IPS-18a (cell line): ENCODE data around the gene MAP6.

Source experiments
- H3K27ac ChIP-seq: one replicate; pipeline ENCODE4 v1.5.1; 2013; ENCODE audit warnings: low read length
- H3K27me3 ChIP-seq: one replicate; pipeline ENCODE4 v1.6.1; 2013; ENCODE audit warnings: mild to moderate bottlenecking, low read length; ENCODE audit not compliant: control insufficient read depth, insufficient read depth
- H3K36me3 ChIP-seq: one replicate; pipeline ENCODE4 v1.6.1; 2013; ENCODE audit warnings: low read depth, low read length; ENCODE audit not compliant: control insufficient read depth
- H3K4me1 ChIP-seq: one replicate; pipeline ENCODE4 v1.6.1; 2013; ENCODE audit warnings: low read depth, low read length; ENCODE audit not compliant: control insufficient read depth
- H3K4me3 ChIP-seq: one replicate; pipeline ENCODE4 v1.5.1; 2013; ENCODE audit warnings: low read length
- H3K9ac ChIP-seq: one replicate; pipeline ENCODE4 v1.6.1; 2013; ENCODE audit warnings: mild to moderate bottlenecking, low read length, moderate library complexity
- H3K9me3 ChIP-seq: one replicate; pipeline ENCODE4 v1.6.1; 2013; ENCODE audit warnings: low read depth, low read length; ENCODE audit not compliant: control insufficient read depth

MAP6 gene

DNA sequence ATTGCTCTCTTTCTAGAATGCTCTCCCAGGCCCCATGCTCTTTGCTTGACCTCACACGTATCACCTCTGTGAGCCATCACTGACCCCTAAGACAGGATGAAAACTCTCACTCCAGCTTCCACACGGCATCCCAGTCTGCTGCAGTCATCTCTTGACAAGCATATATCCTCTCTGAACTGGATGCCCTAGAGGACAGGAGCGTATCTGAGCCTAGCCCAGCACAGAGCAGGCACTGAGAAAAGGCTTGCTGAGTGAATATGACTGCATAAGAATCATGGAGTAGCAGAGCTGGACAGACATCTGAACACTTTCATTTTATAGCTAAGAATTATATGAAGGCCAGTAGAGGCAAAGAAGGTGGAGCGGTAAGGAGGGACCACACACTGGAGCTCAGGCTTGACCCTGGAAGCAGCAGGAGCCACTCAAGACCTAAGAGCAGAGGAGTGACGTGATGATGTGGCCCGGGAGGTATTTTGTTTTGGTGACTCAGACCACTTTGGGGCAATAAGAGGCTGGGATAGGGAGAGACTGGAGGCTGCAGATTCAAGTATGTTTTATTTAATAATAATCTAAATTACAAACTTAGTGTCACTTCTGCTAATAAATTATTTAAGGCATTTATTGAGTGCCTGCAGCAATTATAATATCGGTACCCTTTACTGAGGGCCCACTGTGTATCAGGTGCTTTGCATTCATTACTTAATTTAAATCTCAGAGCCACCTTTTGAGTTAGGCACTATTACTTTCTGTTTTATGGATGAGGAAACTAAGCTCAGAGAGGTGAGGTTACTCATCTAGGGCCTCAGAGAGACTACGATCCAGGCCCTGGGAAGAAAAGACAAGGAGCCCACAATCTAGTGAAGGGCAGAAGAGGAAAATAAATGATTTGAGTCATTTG lies 42.6 kb downstream of the MAP6 start:
- Histone ChIP-seq H3K9ac (no peak overlapping the region), H3K4me1 (peaks cover 13% of the 10 kb centered on the region), H3K36me3 (no peaks in the 10 kb centered on the region), H3K27ac (no peak overlapping the region), H3K9me3 (no peaks in the 10 kb centered on the region), H3K4me3 (no peak overlapping the region), H3K27me3 (no peaks in the 10 kb centered on the region)

DNA sequence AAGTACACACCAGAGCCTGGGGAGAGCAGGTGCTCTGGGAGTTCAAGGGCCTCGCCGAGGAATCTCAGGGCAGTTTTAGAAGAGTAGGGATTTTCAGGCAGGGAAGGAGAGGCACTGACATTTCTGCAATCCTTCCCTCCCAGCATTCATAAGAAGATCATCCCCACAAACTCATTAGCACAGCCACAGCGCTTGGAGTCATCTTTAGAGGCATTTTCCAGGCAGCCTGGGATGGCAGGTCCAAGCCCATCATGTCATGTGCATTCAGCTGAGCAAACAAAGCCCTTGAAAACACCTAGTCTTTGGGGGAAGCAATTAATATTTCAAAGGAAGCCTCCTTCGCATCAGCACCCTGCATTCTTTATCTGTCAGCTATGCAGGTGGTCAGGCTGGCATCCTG lies 43.8 kb downstream of the MAP6 start:
- no peak overlapping the region for H3K27ac ChIP-seq
- H3K9me3 ChIP-seq = no peaks in the 10 kb centered on the region
- no peaks in the 10 kb centered on the region for H3K27me3 ChIP-seq
- H3K9ac ChIP-seq = no peak overlapping the region
- H3K4me3 ChIP-seq = no peak overlapping the region
- no peaks in the 10 kb centered on the region for H3K36me3 ChIP-seq
- peaks cover 13% of the 10 kb centered on the region for H3K4me1 ChIP-seq

DNA sequence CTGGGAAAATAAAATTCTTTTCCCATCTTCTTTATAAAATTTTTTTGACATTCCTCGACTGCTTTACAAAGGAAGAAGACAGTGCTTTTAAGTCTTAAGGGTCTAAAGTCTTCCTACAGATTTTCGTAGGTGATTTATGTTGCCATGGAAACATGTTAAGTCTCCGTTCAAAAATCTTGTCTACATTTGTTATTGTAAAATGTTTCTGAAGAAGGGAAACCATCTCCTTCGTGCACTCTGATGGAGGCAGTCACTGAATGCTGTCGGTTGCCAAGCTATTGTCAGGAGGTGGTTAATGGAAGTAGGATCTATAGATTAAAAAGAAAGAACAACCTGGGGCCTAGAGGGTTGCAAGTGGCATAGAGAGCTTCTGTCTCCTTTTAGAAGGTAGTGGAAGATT lies 52.6 kb downstream of the MAP6 start:
- Histone ChIP-seq H3K4me1 (no peaks in the 10 kb centered on the region), H3K4me3 (no peak overlapping the region), H3K27me3 (no peaks in the 10 kb centered on the region), H3K9me3 (no peaks in the 10 kb centered on the region), H3K36me3 (no peaks in the 10 kb centered on the region), H3K9ac (no peak overlapping the region), H3K27ac (no peak overlapping the region)

DNA sequence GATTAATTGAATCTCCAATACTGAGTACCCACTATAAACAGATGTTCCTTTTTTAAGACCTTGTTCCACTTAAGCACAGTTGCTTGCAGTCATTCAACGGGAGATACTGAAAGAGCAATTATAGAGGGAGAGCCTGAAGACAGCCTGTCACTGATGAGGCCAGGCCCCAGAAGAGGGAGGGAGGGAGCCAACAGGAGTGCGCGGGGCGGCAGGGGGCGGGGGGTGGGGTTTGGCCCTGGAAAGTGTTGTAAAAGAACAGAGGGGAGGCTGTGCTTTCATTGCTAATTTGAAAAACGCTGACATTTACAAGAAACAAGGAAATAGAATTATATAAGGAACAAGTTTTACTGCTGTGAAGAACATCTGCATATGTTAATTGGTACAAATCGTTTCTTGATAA lies 53.1 kb downstream of the MAP6 start:
- Histone ChIP-seq H3K9me3 (no peaks in the 10 kb centered on the region), H3K36me3 (no peaks in the 10 kb centered on the region), H3K27me3 (no peaks in the 10 kb centered on the region), H3K4me3 (no peak overlapping the region), H3K27ac (no peak overlapping the region), H3K9ac (no peak overlapping the region), H3K4me1 (no peaks in the 10 kb centered on the region)

DNA sequence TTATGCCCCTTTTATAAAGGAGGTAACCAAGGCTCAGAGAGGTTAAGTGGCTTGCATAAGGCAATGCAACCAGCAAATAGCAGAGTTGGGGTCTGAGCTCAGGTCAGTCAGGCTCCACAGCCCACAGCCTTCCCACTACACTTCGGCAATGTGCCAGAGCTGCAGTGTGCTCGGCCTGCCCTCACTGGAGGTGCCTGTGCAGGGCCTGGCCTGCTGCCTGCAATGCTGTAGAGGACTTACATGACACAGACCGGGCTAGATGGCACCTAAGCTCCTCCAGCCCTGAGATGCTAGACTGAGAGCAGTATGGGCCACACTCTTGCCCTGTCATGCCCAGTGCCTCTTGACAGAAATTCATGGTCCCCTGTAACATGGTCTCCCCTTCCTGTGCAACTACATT lies 57.0 kb downstream of the MAP6 start:
- no peaks in the 10 kb centered on the region for H3K27me3 ChIP-seq
- H3K27ac ChIP-seq = no peak overlapping the region
- H3K4me1 ChIP-seq = no peaks in the 10 kb centered on the region
- H3K4me3 ChIP-seq = no peak overlapping the region
- H3K9me3 ChIP-seq = no peaks in the 10 kb centered on the region
- H3K36me3 ChIP-seq = no peaks in the 10 kb centered on the region
- no peak overlapping the region for H3K9ac ChIP-seq

DNA sequence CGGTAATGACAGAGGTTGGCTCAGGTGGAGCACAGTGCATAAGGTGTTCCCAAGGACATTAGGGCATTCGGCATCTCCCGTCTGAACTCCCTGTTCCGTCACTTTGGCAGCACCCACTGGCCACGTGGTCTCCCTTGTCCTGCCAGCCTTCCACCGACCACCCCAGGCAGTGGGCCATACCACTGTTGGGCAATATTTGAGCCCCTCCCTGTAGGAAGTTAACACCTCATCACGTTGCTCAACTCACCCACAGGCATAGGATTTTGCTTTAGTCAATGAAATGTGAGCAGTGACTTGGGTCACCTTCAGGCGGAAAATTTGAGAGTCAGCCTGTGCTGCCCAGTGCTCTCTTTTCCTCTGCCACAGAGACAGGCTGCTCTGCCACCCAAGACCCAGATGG lies 62.7 kb downstream of the MAP6 start:
- no peaks in the 10 kb centered on the region for H3K9me3 ChIP-seq
- no peak overlapping the region for H3K27ac ChIP-seq
- H3K36me3 ChIP-seq = no peaks in the 10 kb centered on the region
- H3K4me1 ChIP-seq = no peaks in the 10 kb centered on the region
- no peak overlapping the region for H3K9ac ChIP-seq
- H3K27me3 ChIP-seq = no peaks in the 10 kb centered on the region
- no peak overlapping the region for H3K4me3 ChIP-seq

DNA sequence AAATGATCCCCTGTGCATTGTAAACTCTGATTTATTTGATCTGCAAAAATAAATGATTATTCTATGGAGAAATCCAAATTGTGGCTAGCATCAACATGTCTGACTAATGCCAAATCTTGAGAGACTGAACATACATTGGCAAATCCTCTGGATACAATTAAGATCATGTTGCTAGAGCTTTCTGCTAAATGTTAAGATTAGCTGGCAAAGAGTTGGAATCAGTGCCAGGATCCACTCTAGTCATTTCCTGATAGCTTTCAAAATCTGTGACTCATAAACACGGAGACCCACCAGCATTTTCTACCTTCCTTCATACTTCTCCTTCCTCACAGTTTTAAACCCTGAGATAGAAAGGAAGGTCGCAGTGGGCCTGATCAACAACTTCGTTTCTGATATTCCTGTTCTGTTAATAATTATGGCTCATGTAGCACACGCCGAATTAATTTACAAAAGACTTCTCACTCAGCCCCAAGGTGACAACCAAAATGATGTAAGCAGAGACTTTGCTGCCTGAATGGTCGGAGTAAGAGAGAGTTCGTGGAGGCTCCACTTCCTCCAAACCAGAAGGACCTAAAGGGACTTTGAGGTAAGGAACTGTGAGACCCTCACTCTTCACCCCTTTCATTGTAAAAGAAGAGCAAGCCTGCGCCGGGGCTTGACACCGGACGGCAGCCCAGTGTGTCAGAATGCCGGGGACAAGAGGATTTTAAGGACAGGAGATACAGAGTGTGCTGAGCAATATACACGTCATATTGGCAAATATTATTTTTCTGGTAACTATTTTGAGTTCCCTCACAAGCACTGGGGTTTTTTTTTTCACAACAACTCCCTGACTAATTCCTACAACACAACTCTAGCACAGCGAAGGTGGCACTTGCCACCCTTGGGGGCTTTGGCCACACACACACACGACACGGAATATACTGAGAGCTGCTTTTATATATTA lies 64.8 kb downstream of the MAP6 start:
- Histone ChIP-seq H3K27me3 (no peaks in the 10 kb centered on the region), H3K4me3 (no peak overlapping the region), H3K27ac (no peak overlapping the region), H3K4me1 (no peaks in the 10 kb centered on the region), H3K9ac (no peak overlapping the region), H3K36me3 (no peaks in the 10 kb centered on the region), H3K9me3 (no peaks in the 10 kb centered on the region)

DNA sequence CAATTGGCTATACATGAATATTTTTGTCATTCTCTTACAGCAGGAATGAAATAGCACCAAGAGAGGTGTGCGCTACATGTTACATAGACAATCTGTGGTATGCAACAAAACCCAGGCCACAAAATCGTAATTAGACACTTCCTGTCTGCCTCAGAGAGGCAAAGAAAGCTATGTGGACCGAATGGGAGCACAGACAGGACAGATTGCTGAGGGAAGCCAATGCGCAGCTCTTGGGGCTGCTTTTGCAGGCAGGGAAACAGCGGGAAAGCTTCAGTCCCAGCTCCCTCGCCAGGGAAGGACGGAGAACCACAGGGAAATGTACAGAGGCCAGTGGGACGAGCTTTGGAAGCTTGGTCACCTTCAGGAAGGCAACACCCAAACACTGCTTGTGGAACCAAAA lies 65.9 kb downstream of the MAP6 start:
- H3K4me3 ChIP-seq = no peak overlapping the region
- no peaks in the 10 kb centered on the region for H3K4me1 ChIP-seq
- H3K9ac ChIP-seq = no peak overlapping the region
- no peaks in the 10 kb centered on the region for H3K36me3 ChIP-seq
- no peaks in the 10 kb centered on the region for H3K27me3 ChIP-seq
- H3K9me3 ChIP-seq = no peaks in the 10 kb centered on the region
- H3K27ac ChIP-seq = no peak overlapping the region

DNA sequence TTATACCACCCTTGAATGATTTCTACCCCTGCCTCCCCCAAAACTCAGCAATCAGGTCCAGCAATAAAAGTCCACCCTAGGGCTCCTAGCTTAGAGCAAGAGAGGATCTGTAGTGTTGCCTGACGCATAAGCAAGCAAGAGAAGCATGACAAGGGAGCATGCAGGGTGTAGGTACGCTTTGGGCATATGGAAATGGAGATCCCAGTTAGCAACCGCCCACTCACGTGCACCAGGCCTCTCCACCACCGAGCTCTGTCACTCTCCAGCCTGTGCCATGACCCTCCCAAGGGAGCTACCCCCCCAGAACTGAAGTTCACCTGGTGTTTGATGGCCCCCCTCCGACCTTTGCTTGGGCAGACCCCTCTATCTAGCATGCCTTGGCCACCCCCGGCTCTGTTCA lies 67.3 kb downstream of the MAP6 start:
- Histone ChIP-seq H3K36me3 (no peaks in the 10 kb centered on the region), H3K27me3 (no peaks in the 10 kb centered on the region), H3K27ac (no peak overlapping the region), H3K9ac (no peak overlapping the region), H3K4me1 (no peaks in the 10 kb centered on the region), H3K9me3 (no peaks in the 10 kb centered on the region), H3K4me3 (no peak overlapping the region)

DNA sequence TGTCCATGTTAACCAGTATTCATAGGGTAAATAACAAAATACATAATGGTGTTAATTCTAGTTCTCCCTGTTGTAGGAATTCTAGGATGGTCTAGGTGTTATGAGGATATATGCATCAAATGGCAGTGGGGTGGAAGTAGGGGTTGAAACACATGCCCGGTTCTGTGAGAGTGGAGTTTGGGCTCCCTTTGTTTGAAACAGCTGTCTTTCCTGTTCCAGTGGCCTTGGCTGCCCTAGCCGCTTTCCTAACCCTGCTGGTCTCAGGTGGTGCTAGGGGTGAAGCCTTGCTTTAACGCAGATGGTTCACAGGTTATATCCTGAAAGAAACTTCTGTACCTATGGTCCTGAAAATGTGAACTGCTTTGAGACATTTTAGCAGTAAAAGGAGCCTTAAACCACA lies 68.5 kb downstream of the MAP6 start:
- Histone ChIP-seq H3K36me3 (no peaks in the 10 kb centered on the region), H3K9ac (no peak overlapping the region), H3K27ac (no peak overlapping the region), H3K27me3 (no peaks in the 10 kb centered on the region), H3K4me1 (no peaks in the 10 kb centered on the region), H3K4me3 (no peak overlapping the region), H3K9me3 (no peaks in the 10 kb centered on the region)

DNA sequence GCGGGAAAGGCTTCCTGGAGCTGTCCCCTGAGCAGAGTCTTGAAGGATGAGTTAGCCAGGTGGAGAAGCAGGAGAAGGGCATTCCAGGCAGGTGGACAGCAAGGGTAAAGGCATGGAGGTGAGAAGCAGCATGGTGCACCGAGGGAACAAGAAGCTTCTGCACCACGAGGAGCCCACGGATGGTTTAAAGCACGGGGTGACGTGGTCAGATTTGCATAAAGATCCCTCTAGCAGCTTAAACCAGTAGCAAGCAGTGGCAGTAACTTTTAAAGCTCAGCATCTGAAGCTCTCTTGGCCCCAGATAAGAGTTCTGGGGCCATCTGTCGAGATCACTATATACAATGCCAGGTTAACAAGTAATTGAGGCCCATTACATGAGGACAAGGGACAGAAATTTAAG lies 69.9 kb downstream of the MAP6 start:
- H3K27ac ChIP-seq = no peak overlapping the region
- no peak overlapping the region for H3K4me3 ChIP-seq
- no peaks in the 10 kb centered on the region for H3K27me3 ChIP-seq
- H3K9me3 ChIP-seq = no peaks in the 10 kb centered on the region
- no peaks in the 10 kb centered on the region for H3K4me1 ChIP-seq
- H3K36me3 ChIP-seq = no peaks in the 10 kb centered on the region
- no peak overlapping the region for H3K9ac ChIP-seq
